Measurements from ENCODE around the gene TMEM231. TPM values are rescaled to one million over a fixed set of nuclear protein-coding genes. Genes with fewer than 3 reads are reported as not detected.

TMEM231 gene
- total and polyA plus RNA-seq, 11 donors: 1.7 to 9.1 (median 7.1) TPM

DNA sequence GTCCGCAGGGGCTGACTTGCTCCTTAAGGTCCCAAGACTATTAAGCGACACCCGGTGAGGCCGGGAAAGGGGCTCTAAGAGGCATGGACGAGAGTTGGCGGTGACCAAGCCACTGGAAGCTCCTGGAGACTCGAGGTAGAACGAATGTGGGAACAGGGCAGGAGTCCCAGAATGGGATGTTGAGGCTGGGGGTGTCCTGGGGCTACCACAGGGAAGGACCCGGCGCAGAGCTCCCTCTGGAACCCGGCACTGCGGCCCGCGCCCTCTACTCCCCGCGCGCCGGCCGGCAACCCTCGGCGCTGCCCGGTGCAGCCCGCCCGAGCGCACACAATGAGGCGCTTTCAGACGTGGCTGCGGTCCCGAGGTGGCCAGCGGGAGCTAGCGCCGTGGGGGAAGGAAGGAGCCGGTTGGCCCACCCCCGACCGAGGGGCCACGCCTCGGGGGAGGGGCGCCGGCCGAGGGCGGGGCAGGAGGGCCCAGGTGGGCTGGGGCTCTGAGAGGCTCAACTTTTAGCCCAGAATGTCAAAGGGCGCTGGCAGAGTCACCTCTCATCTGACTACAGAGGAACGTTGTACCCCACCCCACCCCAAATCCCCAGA is 60.9 kb downstream of the TMEM231 start, which contains the start of gene CHST6:
CHST6 (minus strand) TSS at position 366 of the 599 bp plus-strand sequence. CDS start 15,613 bp downstream, outside the sequence.
- DNase-seq: peak; percentile 44 to 75 (median 57)
- ATAC-seq: peak in 3 of 4 donors; percentile 54 to 82 (median 79)
- WGBS, 4 donors: 1 to 8% (median 2%) methylated on average over 14 to 43 of the region's 43 CpGs
- intact Hi-C loops (cut with DNase I): no loop called here
- peaks cover 0 to 23% (median 10%) of the 10 kb centered on the region in 12 donors for H3K4me1 ChIP-seq
- no peak within 1 kb of the TSS for H3K27ac ChIP-seq
- TF ChIP-seq, protein P1, sequence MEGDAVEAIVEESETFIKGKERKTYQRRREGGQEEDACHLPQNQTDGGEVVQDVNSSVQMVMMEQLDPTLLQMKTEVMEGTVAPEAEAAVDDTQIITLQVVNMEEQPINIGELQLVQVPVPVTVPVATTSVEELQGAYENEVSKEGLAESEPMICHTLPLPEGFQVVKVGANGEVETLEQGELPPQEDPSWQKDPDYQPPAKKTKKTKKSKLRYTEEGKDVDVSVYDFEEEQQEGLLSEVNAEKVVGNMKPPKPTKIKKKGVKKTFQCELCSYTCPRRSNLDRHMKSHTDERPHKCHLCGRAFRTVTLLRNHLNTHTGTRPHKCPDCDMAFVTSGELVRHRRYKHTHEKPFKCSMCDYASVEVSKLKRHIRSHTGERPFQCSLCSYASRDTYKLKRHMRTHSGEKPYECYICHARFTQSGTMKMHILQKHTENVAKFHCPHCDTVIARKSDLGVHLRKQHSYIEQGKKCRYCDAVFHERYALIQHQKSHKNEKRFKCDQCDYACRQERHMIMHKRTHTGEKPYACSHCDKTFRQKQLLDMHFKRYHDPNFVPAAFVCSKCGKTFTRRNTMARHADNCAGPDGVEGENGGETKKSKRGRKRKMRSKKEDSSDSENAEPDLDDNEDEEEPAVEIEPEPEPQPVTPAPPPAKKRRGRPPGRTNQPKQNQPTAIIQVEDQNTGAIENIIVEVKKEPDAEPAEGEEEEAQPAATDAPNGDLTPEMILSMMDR (IDR thresholded peaks at IDR 0.05): no peak
- no peak for TF ChIP-seq POLR2A (IDR thresholded peaks at IDR 0.05)
- no peaks in the 10 kb centered on the region for H3K9me3 ChIP-seq
- peaks cover 0 to 18% (median 0%) of the 10 kb centered on the region in 9 donors for H3K27me3 ChIP-seq
- H3K4me3 ChIP-seq: peak within 1 kb of the TSS; percentile 11 to 61 (median 50)
- no peaks in the 10 kb centered on the region for H3K36me3 ChIP-seq

DNA sequence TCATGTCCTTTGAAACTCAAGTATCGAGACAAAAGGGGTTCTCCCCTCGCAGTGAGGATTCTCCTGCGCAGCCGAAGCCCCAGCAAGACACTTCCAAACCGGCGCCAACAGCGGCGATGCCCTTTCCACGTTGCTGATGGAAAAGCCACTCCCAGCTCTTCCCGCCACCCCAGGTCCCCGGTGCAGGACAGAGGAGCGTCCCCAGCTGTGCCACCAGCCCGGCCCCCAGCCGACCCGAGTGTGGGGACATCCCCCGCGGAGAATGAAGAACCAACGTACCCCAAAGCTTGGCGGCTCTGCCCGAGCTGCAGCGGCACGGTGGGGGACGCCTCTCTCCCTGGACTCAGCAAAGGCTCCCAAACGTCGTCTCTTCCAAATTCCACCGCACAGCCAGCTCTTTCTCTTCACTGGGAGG is 61.4 kb downstream of the TMEM231 start:
- Histone ChIP-seq H3K9me3 (no peaks in the 10 kb centered on the region), H3K4me1 (peaks cover 0 to 18% (median 10%) of the 10 kb centered on the region in 12 donors), H3K4me3 (peak overlapping the region; percentile 11 to 61 (median 50)), H3K27me3 (peaks cover 0 to 18% (median 0%) of the 10 kb centered on the region in 9 donors), H3K36me3 (no peaks in the 10 kb centered on the region), H3K27ac (no peak overlapping the region)
- no peak for TF ChIP-seq POLR2A (IDR thresholded peaks at IDR 0.05)
- TF ChIP-seq, protein P1 (IDR thresholded peaks at IDR 0.05): no peak
- 0 to 5% (median 2%) methylated on average over 16 to 26 of the region's 26 CpGs for WGBS, 4 donors
- no peak for DNase-seq
- intact Hi-C loops (cut with DNase I): no loop called here
- peak in 2 of 4 donors; percentile 5 to 23 for ATAC-seq

DNA sequence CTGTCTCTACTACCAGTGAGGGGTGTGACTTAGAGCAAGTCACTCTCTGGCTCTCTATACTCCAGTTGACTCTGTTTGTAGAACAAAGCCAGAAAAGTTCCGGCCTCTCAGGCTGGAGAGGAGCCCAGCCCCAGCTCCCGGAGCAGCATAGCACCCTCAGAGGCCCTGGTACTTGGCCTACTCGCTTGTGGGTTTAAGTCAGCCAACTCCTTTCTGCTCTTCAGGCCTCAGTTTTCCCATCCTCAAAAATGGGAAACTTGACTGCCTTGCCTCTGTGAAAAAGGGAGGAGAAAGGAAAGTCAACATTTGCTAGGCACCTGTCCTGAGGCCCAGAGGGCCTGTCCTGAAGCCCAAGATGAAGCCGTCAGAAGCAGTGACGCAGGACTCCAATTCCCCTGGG is 61.9 kb downstream of the TMEM231 start:
- 37 to 71% (median 65%) methylated on average over 5 of the region's 5 CpGs for WGBS, 4 donors
- Histone ChIP-seq H3K9me3 (no peaks in the 10 kb centered on the region), H3K4me1 (peaks cover 0 to 16% (median 10%) of the 10 kb centered on the region in 12 donors), H3K27me3 (peaks cover 0 to 18% (median 0%) of the 10 kb centered on the region in 9 donors), H3K36me3 (no peaks in the 10 kb centered on the region), H3K4me3 (peak overlapping the region; percentile 11 to 61 (median 50)), H3K27ac (no peak overlapping the region)
- no peak for TF ChIP-seq POLR2A (IDR thresholded peaks at IDR 0.05)
- ATAC-seq: no peak
- no peak for DNase-seq
- intact Hi-C loops (cut with DNase I): no loop called here

DNA sequence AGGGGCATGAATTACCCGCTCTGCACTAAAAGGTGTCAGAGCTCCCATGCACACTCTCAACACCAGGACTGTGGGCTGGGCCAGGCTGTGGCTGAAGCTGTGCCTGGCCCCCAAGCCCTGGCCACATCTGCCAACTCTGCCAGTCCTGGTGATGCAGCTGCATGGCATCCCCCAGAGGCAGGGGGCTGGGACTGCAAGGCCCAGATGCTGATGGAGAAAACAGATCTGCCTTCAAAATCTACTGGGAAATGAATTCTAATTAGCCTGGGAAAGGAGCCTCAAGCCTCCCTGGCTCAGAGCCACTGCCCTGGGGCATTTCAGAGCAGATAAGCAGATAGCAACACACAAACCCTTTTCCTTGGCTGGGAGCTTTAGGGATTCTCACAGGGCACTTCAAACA is 64.2 kb downstream of the TMEM231 start:
- Histone ChIP-seq H3K4me1 (peaks cover 0 to 14% (median 6%) of the 10 kb centered on the region in 12 donors), H3K27ac (no peak overlapping the region), H3K27me3 (peaks cover 0 to 18% (median 0%) of the 10 kb centered on the region in 9 donors), H3K9me3 (no peaks in the 10 kb centered on the region), H3K4me3 (no peak overlapping the region), H3K36me3 (no peaks in the 10 kb centered on the region)
- DNase-seq: no peak
- no peak for TF ChIP-seq POLR2A (IDR thresholded peaks at IDR 0.05)
- TF ChIP-seq, protein P1 (IDR thresholded peaks at IDR 0.05): no peak
- intact Hi-C loops (cut with DNase I): no loop called here
- no peak for ATAC-seq
- 83 to 100% (median 94%) methylated on average over 1 of the region's 1 CpG for WGBS, 4 donors

Data from heart left ventricle (tissue), 16 donors.